Right forelimb (tissue), 1 donor: ENCODE data around the gene UQCRC2.
"Not testable (repeated sequence)": the region's sequence is repeated elsewhere in the genome, so short reads cannot be mapped to it uniquely, and the experiment has no call there.

ENCODE experiments used
- DNase-seq: peaks from one replicate; pipeline ENCODE4 v3.0.0-alpha.2; 2018

UQCRC2 gene

GRCh38 chr16:21984062-21984461 lies 30.9 kb downstream of the UQCRC2 start:
- no peak for DNase-seq

DNA sequence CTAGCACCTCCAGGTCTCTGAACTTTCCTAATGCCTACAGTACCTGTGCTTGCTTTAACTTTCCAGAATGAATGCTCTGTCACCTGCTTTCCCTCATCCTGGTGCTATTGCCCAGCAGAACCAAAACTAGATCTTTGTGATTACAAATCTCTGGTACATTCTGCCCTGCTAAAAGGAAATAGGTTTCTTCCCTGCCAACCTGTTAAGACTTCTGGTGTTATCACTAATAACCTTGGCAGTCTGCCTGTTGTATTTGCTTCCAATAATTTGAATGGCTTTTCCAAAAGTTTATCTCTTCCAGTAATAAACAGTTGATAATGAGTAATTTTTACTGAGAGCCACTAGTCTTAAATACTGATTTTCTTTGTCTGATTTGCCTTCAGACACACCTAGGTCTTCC lies 32.4 kb downstream of the UQCRC2 start:
- no peak for DNase-seq

DNA sequence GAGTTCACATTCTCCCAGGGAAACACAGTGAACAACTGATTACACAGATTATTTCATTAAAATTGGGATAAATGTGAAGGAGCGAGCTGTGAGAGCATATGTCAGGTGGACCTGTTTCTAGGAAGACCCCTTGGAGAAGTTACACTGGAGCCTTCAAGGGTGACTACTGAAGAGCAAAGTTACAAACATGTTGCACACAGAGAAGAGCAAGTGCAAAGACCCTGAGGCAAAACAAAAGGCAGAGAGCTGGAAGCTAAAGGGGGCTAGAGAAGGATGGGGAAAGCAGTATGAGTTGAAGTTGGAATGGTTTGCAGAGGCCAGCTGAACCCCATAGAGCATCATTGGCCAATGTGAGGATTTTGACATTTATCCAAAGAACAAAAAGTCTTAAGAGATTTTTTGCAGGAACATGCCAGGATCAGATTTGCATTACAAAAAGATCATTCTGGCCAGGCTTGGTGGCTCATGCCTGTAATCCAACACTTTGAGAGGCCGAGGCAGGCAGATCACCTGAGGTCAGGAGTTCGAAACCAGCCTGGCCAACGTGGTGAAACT lies 33.6 kb downstream of the UQCRC2 start:
- DNase-seq, result no peak

DNA sequence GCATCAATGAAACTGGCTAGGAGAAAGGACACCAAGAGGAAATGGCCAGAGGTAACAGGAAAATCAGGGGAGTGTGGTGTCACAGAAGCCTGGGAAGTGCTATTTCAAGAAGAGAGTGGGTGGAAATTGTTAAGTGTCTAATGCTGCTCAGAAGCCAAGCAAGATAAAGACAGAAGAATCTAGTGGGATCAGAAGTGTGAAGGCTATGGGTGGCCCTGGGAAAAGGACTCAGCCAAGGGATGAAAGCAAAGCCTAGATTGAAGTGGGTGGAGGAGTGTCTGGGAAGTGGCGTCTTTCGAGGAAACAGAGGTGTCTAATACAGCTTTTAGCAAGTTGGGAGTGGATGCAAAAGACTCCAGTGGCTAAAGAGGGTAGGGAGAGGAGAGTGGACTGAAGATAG lies 34.3 kb downstream of the UQCRC2 start:
- no peak for DNase-seq

GRCh38 chr16:21989133-21989532 lies 36.0 kb downstream of the UQCRC2 start:
- no peak for DNase-seq

DNA sequence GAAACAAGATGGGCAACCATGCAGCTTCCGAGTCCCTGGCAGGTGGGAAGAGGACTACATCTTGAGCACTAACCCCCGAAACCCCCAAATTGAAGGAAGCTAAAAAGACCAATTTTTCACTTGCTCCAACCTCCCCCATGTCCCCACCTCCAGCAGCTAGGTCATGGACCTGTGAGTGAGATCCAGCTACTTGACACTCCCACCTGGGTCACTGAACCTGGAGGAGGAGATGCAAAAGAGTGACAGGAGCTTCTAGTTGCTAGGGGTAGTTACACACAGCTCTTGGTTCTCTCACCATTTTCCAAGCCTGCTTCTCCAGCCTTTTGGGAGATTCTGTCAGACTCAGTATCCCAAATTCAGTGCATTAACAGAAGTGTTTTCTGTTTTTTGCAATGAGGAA lies 36.6 kb downstream of the UQCRC2 start:
- no peak for DNase-seq

GRCh38 chr16:21990381-21990944 lies 37.3 kb downstream of the UQCRC2 start:
- DNase-seq, result no peak

GRCh38 chr16:21991621-21992020 lies 38.5 kb downstream of the UQCRC2 start:
- DNase-seq, result no peak

GRCh38 chr16:21994856-21995465 lies 41.8 kb downstream of the UQCRC2 start:
- DNase-seq, result no peak

- no peak for DNase-seq
Measured at GRCh38 chr16:21996923-21997696, 43.9 kb downstream of the UQCRC2 start.

DNA sequence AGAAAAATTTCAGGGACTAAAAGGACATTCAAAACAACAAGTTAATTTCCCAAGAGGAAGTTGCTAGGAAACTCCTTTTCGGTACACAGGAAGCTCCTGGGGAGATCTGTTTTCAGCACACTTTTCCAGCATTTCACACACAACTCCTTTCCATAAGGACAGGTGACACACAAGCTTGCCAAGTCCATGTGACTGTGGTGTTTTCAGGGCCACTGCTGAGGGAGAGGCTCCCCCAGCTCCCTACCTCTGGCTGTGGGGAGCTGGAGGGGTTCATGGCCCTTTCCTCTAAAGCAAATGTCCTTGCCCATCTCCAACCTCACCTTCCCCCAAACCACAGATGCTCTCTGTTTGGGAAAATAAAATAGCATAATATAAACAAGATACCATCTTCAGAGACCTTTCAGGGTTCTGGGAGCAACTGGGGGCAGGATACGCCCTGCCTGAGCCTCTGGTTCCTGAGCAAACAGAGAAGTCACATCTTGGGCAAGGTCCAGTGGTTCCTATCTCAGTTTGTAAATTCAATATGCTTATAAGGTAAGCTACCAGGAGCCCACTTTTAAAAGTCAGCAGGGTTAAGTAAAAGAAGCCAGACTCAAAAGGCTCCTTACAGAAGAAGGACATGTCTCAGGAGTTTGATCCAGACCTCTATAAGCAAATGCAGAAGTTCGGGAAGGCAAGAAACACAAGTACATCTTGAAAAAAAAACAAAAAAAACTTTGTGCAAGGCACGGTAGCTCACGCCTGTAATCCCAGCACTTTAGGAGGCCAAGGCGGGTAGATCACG lies 44.7 kb downstream of the UQCRC2 start:
- no peak for DNase-seq

DNA sequence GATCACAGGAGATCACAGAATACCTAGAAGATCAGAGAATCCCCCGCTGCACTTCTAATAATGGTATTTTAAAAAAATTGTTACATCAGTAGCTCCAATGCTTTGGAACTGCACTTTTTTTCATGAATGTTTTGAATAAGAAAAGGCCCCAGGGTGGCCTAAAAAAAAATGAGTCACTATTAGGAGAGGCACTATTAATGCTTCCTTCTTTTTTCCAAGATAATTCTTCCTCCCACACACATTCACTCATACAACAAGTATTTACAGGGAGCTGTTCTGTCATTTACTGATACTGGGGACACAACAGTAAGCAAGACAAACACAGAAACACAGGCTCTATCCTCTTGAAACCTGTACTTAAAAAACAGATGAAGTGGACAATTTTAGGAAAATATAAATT lies 48.4 kb downstream of the UQCRC2 start:
- DNase-seq, result no peak

- DNase-seq, result not testable (repeated sequence)
Measured at GRCh38 chr16:22002047-22002446, 48.9 kb downstream of the UQCRC2 start.

DNA sequence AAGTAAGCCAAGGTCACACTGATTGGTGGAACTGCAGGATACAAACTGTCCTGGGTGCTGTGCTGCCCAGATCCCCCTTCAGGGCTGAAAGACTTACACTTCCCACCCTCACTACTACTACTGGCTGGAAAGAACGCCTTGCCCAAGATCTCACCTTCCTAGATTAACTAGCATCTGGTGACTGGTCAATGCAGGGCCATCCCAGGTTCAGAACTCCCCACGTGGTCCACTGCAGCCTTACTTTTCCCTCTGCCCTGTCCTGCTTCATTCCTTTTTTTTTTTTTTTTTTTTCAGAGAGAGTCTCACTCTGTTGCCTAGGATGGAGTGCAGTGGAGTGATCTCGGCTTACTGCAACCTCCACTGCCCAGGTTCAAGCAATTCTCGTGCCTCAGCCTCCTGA lies 50.0 kb downstream of the UQCRC2 start:
- DNase-seq, result no peak

DNA sequence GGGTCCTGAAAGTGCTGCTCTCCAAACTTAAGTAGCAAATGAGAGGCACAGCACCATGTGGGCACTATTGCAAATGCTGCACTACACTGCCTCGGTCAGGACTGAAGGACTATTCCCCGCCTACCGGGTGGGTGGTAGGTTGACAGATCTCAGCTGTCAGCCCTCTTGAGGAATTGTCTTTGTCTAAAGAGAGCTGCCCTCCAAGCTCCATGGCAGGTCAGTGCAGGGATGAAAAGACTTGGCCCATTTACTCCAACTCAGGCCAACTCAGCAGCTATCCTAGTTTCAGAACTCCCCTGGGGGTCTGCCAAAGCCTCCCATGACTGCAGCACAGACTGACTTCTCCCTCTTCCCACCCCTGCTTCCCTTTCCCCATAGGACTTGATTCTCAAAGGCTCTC lies 51.2 kb downstream of the UQCRC2 start:
- DNase-seq, result no peak

DNA sequence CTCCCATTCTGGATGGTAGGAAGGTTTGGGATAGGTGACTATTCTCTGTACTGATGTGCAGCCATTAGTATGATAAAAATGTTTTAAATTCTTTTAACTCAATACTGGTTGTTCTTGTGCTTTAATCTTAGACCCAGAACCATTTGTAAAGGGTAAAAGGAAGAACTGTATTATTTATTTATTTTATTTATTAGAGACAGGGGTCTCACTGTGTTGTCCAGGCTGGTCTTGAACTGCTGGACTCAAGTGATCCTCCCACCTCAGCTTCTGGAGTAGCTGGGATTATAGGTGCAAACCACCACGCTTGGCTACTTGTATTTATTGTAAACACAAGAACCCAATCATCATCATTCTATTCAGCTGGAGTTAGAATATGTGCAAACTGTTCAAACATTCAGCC lies 52.6 kb downstream of the UQCRC2 start:
- no peak for DNase-seq

DNA sequence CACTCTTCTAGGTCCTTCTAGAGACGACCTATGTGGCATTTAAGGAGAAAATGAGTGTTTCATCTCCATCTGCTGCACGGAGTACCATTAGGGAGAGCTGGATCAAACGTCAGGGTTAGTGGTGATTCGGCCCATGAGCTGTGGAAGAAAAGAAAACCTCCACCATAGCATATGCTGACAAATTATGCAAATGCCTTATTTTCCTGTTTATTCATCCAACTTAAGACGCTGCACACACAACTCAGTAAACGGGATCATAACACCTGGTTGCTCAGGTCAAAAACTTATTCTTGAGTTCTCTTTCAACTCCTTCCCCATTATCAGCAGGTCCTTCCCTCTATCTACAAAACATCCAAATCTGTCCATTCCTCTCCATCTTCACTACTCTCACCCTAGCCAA lies 53.5 kb downstream of the UQCRC2 start:
- DNase-seq, result no peak

GRCh38 chr16:22007159-22007508 lies 54.0 kb downstream of the UQCRC2 start:
- no peak for DNase-seq

GRCh38 chr16:22007509-22008214 lies 54.5 kb downstream of the UQCRC2 start, which contains the start of gene MOSMO:
TSS of gene MOSMO (plus strand) at chr16:22008111. CDS start at chr16:22008302, 191 bp downstream.
- DNase-seq, result peak; percentile 86

- no peak for DNase-seq
Measured at GRCh38 chr16:22008215-22009059, 55.3 kb downstream of the UQCRC2 start.

GRCh38 chr16:22010902-22011301 lies 57.7 kb downstream of the UQCRC2 start:
- DNase-seq, result no peak

DNA sequence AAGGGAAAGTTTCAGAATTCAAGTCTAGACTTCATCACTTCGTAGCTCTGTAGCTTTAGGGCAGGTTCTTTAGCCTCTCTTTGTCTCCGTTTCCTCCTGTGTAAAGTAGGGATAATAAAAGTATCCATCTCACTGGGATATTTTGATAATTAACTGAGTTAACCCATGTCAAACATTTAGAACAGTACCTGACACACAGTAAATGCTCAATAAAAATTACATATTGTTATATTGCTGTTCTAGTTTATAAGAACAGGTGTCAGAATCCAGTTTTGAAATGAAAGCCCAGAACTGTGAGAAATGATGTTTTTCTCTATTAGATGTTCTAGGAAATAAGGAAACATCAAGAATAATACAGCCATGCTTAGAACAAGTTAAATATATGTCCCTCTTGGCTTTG lies 59.1 kb downstream of the UQCRC2 start:
- DNase-seq, result no peak
